Measurements from ENCODE around the gene BTBD19. TPM values are rescaled to one million over a fixed set of nuclear protein-coding genes. Genes with fewer than 3 reads are reported as not detected.
"Not testable (repeated sequence)": the region's sequence is repeated elsewhere in the genome, so short reads cannot be mapped to it uniquely, and the experiment has no call there.

The BTBD19 gene
- total RNA-seq, 2 donors from 2014 or later = 13.5 to 22.2 TPM

DNA sequence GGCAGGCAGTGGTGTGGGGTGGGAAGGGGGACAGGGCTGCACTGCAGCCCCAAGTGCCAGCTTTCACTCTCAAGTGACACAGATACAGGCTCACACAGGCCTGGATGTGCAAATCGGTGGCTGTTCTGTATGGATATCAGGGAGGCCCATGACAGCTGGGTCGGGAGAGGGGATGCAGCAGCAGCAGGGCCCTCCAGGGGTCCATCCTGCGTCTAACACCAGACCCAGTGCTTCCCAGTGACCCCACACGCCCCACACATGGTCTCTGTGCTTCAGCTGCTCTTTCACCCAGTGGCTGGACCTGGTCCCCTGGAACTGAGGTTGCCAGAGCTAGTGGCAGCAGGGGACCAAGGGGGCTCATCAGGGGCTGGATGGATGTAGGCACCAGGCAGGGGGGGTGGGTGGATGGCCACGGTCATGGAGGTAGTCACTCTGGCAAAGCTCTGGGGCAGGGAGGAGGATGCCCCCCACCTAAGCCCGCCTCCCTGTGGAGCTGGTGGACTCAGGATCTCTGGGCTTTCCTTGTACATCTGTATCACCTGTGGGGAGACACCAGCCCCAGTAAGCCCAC lies 13.9 kb downstream of the BTBD19 start:
- intact Hi-C loops (cut with DNase I) = no loop called here
- peak; percentile 73 for DNase-seq (ENCODE audit: low spot score)

DNA sequence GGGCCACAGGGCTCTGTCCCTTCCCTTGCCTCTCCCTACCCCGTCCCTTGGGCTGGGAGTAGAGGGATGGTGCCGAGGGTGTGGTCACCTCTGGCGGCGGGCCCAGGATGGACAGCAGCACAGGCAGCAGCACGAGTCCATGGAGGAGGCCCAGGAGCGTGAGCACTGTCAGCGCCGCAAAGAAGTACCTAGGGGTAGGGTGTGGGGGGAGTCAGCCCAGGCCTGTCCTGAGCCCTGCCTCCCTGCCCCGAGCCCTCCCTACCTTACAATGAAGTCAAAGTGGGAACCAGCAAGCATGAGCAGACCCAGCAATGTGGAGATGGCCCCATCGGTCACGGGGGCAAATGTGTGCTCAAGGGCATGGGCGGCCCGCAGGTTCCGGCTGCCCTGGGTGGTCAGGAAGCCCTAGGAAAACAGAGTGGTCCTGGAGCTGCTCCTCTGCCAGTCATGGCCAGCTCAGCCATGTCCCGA lies 14.7 kb downstream of the BTBD19 start:
- peak; percentile 68 for DNase-seq (ENCODE audit: low spot score)
- intact Hi-C loops (cut with DNase I) = no loop called here

DNA sequence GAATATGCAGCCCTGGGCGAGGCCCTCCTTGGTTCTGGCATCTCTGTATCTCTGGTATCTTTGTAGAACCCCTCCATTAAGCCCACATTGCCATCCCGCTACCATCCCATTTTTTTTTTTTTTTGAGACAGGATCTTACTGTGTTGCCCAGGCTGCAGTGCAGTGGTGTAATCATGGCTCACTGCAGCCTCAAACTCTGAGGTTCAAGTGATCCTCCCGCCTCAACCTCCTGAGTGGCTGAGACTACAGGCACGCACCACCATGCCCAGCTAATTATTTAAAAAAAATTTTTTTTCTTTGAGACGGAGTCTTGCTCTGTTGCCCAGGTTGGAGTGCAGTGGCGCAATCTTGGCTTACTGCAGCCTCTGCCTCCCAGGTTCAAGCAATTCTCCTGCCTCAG lies 16.1 kb downstream of the BTBD19 start:
- DNase-seq (ENCODE audit: low spot score) = peak; percentile 12
- intact Hi-C loops (cut with DNase I) = not testable (repeated sequence)

DNA sequence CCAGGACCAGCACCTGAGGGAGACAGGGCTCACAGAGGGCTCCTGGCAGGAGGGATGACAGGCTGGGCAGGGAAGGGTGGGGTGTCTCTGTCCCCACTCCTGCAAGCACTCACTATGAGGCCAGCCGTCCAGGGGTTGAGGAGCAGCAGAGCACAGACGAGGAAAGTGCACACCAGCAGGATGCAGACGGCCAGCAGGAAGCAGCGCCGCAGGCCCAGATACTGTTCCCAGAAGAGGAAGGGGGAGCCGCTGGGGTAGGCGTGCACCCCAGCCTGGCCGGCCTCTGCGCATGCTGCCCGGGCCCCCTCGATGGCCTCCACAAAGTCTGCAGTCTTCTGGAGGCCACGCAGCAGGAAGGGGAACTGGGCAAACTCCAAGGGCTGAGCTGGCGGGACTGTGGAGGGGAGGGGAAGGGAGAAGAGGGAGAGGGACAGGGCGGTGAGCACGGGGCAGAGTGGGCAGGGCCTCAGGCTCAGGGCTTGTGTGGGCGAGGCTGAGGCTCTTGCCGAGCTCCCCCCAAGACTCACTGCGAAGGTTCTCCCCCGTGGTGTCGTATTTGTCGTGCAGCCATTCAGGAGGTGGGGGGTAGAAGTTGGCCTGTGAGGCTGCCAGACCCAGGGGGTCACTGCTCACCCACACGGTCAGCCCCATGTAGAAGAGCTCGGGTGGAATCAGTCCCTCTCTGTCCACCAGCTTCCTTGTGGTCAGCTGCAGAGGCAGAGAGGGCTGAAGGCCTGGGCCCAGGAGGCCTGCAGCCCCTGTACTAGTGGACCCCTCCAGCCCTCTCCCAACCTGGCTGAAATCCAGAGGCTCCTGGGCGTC lies 18.3 kb downstream of the BTBD19 start:
- intact Hi-C loops (cut with DNase I) = no loop called here
- DNase-seq (ENCODE audit: low spot score) = peak; percentile 94

DNA sequence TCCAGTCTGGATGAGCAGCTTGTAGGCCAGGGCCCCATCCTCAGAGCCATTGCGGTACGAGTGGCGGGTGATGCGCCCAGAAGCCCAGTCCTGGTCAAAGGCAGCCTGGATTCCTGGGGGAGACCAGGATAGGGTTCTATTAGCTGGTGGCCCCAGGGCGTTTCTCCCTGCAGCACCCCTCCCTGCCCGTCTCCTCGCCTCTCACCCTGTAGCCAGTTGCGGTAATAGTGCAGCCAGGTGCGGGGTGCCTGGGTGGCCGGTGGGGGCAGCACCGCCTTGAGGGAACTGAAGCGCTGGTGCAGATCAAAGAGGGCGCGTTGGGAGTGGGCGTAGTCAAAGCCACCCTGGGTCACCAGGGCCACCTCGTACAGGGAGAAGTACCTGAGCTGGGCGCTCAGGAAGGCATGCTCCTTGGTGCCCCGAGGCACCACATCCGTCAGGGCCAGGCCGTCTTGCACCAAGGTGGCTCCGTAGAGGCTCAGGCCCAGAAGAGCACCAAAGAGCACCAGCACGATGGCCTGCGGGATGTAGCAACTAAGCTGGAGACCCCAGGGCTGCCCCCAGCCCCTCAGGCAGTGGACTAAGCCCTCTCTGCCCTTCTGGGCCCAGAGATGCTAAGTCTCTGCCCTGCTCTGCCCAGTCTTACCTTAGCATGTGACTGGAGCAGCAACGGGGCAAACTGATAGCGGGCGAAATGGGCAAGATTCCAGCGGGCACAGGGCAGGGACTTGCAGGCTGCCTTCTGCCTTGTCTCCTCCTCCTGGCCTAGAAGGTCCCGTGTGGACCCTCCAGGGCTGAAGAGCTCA lies 19.1 kb downstream of the BTBD19 start:
- peak; percentile 79 for DNase-seq (ENCODE audit: low spot score)
- intact Hi-C loops (cut with DNase I) = no loop called here

DNA sequence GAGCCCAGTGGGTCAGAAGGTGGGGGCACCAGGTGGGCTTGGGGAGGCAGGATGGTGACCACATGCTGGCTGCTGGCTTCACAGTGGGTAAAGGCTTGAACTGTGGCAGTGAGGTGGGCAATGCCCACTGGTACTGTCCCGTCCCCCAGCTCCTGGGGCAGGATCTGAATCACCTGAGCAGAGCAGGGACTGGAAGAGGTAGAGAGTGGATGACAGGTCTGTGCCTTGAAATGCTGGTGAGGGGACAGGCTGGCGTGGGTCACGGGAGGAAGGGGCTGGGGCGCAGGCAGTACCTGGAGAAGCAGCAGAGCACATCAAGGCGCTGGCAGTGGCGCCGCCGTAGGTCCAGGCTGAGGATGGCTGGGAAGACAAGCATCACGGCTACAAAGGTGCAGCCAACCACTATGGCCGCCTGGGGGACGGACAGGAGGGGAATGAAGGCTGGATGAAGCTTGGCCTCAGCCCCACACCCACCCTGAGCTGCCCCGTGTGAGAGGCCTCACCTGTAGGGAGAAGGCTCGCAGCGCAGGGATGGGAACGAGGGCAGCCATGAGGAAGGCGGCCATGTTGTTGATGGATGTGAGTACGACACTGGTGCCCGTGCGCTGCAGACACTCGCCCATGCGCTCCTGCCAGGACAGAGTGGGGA lies 19.8 kb downstream of the BTBD19 start:
- intact Hi-C loops (cut with DNase I) = no loop called here
- peak; percentile 72 for DNase-seq (ENCODE audit: low spot score)

DNA sequence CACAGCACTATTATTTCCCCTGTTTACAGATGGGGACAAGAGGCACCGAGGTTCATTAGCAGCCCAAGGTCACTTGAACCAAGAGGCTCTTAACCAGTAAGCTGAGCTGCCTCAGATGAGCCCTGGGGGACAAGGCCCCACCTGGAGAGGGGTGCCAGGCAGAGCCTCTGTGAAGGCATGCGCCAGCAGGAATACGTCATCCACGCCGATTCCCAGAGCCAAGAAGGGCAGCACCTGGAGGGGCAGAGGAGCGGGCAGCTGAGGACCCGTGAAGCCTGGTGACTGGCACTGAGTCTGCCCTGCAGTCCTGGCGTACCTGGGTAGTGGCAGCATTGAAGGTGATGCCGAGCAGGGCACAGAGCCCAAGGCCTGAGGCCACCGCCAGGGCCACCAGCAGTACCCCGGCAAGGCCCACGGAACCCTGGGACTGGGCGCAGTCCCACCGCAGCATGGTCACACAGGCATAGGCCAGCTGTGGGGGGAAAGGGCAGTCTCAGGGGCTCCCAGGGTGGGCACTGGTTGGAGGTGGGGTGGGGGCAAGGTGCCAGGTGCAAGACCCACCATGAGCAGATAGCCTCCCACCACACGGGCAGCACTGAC lies 20.6 kb downstream of the BTBD19 start:
- intact Hi-C loops (cut with DNase I) = no loop called here
- peak; percentile 78 for DNase-seq (ENCODE audit: low spot score)

DNA sequence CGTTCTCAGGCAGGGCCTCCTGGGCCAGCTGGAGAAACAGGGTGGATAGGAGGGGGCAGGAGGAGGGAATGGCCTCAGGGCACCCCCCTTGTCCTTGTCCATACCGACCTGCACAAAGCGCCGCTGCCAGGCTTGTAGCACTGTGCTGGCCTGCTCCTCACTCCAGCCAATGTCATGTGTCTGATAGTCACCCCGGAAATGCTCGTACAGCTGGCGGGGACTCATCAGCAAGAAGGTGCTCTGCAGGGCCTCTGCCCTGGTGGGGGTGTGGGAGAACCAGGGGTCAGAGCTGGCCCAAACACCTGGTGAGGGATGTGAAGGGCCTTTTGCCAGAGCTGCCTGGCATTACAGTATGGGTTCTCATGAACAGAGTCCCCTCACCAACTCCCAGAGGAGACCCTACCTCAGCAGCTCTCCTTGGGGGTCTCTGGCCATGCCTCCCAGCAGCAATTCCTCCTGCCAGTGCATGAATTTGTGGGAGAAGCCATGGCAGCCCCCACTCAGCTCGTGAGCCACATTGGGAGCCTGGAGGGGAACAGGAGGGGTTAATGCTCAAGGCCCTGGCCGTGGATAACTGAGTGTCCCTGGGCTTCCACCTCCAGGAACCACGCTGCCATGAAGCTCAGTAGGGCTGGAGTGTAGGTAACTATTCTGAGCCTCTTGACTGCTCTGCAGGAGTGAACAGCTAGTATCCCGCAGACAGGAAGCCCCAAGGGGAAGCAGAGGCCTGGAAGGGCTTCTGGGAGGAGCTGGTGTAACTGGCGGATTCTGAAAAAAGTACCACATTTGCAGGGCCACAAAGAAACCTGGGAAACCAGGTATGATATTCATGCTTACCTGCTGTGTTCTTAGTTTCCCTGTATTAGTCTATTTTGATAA lies 21.4 kb downstream of the BTBD19 start:
- DNase-seq (ENCODE audit: low spot score) = peak; percentile 75
- intact Hi-C loops (cut with DNase I) = loop anchor here (10.0 kb wide), 2 partner anchors 45 to 185 kb away; partner anchors contain the start of genes BEST4 (in 1 of the 2), HECTD3 (in 1 of the 2) and UROD (in 1 of the 2)

DNA sequence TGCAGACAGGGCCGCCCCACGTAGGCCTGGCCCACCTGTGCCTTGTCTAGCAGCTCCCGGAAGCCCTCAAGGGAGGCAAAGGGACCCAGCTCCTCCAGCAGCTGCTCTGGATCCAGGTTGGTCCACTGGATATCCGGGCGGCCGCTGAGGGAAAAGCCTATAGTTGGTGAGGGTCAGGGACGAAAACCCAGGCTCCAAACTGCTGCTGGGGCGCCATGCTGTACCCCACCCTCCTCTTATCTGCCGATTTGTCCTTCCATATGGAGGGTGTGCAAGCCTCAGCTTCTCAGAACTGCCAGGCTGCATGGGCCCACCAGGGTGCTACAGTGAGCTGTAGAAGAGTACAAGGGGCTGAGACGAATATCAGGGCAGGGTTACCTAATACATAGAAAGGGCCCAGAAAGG lies 22.6 kb downstream of the BTBD19 start:
- peak; percentile 76 for DNase-seq (ENCODE audit: low spot score)
- intact Hi-C loops (cut with DNase I) = loop anchor here (10.0 kb wide), 2 partner anchors 46 to 184 kb away; partner anchors contain the start of genes BEST4 (in 1 of the 2), HECTD3 (in 1 of the 2) and UROD (in 1 of the 2)

DNA sequence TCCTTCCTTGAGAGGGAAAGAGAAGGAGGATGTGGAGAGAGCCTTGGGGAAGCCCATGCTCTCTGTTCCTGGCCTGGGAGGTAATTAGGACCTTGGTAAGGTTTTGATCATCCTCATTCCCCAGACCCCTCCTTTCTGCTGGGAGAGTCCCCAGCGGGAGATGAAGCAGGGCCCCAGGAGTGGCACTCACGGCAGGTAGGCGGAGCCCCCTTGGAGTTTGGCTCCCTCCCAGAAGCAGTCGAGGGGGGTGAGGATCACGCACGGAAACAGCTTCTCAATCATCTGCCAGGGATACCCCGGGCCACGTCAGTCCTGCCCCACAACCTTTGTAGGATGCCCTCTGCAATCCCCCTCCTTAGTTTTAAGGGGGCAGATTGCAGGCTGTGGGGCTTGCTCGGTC lies 23.2 kb downstream of the BTBD19 start:
- peak; percentile 75 for DNase-seq (ENCODE audit: low spot score)
- intact Hi-C loops (cut with DNase I) = loop anchor here (10.0 kb wide), 2 partner anchors 47 to 183 kb away; partner anchors contain the start of genes BEST4 (in 1 of the 2), HECTD3 (in 1 of the 2) and UROD (in 1 of the 2)

DNA sequence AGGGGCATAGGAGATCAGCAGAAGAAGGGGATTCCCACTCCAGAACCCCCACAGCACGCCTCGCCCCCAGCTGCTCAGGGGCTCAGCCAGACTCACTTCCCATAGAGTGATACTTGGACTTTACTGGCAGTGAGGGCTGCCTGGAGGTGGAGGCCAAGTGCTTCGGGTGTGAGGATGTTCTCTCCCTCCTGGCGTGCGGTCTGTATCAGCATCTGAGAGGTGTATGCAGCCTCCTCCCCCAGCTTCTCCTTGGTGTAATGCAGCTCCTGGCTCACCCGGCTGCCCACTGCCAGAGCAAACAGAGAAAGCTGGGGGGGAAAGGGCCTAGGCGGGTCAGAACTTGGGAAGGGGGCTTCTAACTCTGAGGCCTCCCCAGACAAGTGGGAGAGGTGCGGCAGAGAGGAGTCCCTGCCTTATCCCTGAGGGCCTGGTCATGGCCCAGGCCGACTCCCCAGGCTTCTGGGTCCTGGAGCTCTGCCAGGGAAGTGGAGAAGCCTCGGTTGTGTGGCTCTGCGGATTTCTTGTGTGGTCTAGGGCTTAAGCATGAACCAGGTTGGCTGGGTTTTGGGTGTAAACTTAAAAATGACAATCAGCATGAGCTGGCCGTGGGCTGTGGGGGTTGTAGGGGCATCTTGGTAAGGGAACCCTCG lies 23.9 kb downstream of the BTBD19 start:
- DNase-seq (ENCODE audit: low spot score) = peak; percentile 55
- intact Hi-C loops (cut with DNase I) = loop anchor here (10.0 kb wide), 2 partner anchors 47 to 183 kb away; partner anchors contain the start of genes BEST4 (in 1 of the 2), HECTD3 (in 1 of the 2) and UROD (in 1 of the 2)

DNA sequence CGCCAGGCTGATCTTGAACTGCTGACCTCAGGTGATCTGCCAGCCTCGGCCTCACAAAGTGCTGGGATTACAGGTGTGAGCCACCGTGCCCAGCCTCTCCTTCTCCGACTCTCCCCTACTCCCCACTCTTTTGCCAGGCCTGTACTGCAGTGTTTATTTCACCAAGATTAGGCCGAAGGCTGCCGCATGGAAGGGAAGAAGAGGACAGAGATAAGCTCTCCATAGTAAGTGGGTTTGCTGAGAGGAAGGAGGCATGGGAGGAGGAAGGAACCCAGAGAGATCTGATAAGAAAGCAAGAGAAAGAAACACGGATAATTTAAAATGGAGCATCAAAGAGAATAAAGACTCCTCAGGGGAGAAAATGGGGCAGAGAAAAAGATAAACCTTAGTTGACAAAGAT lies 26.0 kb downstream of the BTBD19 start:
- intact Hi-C loops (cut with DNase I) = loop anchor here (10.0 kb wide), 2 partner anchors 50 to 180 kb away; partner anchors contain the start of genes BEST4 (in 1 of the 2), HECTD3 (in 1 of the 2) and UROD (in 1 of the 2)
- DNase-seq (ENCODE audit: low spot score) = peak; percentile 13

DNA sequence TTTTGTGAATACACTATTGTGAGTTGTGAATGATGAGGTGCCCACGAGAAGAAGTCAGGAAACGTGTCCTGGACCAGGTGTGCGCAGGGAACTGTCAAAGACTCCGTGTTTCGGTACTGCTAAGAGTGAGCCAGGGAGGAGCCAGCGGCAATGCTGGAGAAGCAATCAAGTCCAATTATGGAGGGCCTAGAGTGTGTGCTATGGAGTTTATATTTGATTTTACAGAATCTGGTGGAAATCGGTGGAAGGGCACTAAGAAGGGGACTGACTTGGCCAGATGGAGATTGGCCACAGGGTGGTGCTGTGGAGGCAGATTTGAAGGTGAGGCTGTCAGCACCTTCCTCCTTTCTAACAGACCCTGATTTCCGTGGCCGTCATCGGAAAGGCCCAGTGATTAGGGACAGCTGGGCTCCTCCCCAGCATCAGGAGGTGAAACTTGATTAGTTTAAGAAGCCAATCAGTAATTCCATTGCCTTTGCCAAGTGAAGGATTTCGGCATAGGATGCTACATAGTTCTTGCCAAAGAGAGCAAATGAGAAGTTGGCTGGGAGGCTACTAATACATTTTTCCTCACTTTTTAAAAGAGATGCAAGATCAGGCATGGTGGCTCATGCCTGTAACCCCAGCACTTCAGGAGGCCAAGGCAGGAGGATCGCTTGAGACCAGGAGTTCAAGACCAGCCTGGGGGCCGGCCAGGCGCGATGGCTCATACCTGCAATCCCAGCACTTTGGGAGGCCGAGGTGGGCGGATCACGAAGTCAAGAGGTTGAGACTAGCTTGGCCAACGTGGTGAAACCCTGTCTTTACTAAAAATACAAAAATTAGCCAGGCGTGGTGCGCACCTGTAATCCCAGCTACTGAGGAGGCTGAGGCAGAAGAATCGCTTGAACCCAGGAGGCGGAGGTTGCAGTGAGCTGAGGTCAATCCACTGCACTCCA lies 27.7 kb downstream of the BTBD19 start:
- DNase-seq (ENCODE audit: low spot score) = peak; percentile 96
- intact Hi-C loops (cut with DNase I) = loop anchor here (10.0 kb wide), 2 partner anchors 51 to 179 kb away; partner anchors contain the start of genes BEST4 (in 1 of the 2), HECTD3 (in 1 of the 2) and UROD (in 1 of the 2)

DNA sequence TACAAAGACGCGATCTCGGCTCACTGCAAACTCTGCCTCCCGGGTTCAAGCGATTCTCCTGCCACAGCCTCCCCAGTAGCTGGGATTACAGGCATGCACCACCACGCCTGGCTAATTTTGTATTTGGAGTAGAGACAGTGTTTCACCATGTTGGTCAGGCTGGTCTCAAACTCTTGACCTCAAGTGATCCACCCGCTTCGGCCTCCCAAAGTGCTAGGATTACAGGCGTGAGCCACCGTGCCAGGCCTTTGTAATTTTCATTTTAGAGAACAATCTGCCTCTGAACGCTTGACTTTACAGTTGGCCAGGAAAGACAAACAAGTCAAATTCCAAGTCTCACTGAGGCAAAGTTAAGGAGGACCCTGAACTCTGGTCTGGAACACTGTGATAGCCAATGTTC lies 30.0 kb downstream of the BTBD19 start:
- intact Hi-C loops (cut with DNase I) = loop anchor here (10.0 kb wide), 2 partner anchors 53 to 177 kb away; partner anchors contain the start of genes BEST4 (in 1 of the 2), HECTD3 (in 1 of the 2) and UROD (in 1 of the 2)
- DNase-seq (ENCODE audit: low spot score) = not testable (repeated sequence)

DNA sequence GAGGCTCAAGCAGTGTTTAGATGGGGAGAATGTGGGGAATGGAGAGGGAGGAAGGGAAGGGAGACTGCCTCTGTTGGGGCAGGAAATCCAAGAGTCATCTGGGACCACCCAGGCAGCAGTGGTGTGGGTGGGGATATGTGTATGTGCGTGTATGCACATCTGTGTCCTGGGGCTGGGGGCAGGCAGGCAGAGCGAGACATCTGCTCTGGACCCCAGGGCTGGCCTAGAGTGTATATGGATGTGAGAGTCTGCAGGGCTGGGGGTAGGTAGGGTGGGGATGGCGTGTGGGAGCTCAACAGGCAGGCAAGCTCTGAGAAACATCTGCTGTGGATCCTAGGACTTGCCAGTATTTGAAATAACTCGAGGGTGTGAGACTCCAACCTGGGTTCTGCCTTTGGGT lies 31.3 kb downstream of the BTBD19 start:
- intact Hi-C loops (cut with DNase I) = loop anchor here (10.0 kb wide), 2 partner anchors 55 to 175 kb away; partner anchors contain the start of genes BEST4 (in 1 of the 2), HECTD3 (in 1 of the 2) and UROD (in 1 of the 2)
- DNase-seq (ENCODE audit: low spot score) = no peak

All from posterior vena cava (tissue), 2 donors.